Measurements from ENCODE around the gene PAX6. TPM values are rescaled to one million over a fixed set of nuclear protein-coding genes. Genes with fewer than 3 reads are reported as not detected.
"Not testable (repeated sequence)": the region's sequence is repeated elsewhere in the genome, so short reads cannot be mapped to it uniquely, and the experiment has no call there.

PAX6 gene
- total RNA-seq, 2 experiments from 2014 or later = not detected

- peaks cover 2% of the 10 kb centered on the region for H3K36me3 Mint-ChIP-seq
- H3K4me3 Mint-ChIP-seq = no peak overlapping the region
- no peaks in the 10 kb centered on the region for H3K27me3 Mint-ChIP-seq
- H3K9me3 Mint-ChIP-seq (ENCODE audit: low read depth) = no peaks in the 10 kb centered on the region
- no peak overlapping the region for H3K27ac Mint-ChIP-seq
- no peak for ATAC-seq
- DNase-seq = no peak
- CTCF ChIA-PET = no interaction called here
- H3K4me1 Mint-ChIP-seq = no peaks in the 10 kb centered on the region
Measured at GRCh38 chr11:31772412-31772811, 38.7 kb downstream of the PAX6 start.

- CTCF ChIA-PET = interaction anchor here (0.7 kb wide), 1 partner anchor 53 kb away, joined by 3 read pairs; no protein-coding TSS in a partner anchor
- ATAC-seq (no peak), DNase-seq (no peak)
- Mint-ChIP-seq H3K4me3 (no peak overlapping the region), H3K27me3 (no peaks in the 10 kb centered on the region), H3K27ac (no peak overlapping the region), H3K36me3 (peaks cover 2% of the 10 kb centered on the region), H3K4me1 (no peaks in the 10 kb centered on the region), H3K9me3 (ENCODE audit: low read depth) (no peaks in the 10 kb centered on the region)
Measured at GRCh38 chr11:31770011-31770700, 41.0 kb downstream of the PAX6 start.

- no peak overlapping the region for H3K27ac Mint-ChIP-seq
Measured at GRCh38 chr11:31768749-31769640, 42.1 kb downstream of the PAX6 start.

GRCh38 chr11:31767685-31768084 lies 43.4 kb downstream of the PAX6 start:
- Mint-ChIP-seq H3K4me1 (no peaks in the 10 kb centered on the region), H3K36me3 (peaks cover 2% of the 10 kb centered on the region), H3K9me3 (ENCODE audit: low read depth) (no peaks in the 10 kb centered on the region), H3K27ac (no peak overlapping the region), H3K27me3 (no peaks in the 10 kb centered on the region), H3K4me3 (no peak overlapping the region)
- ATAC-seq (no peak), DNase-seq (no peak)
- CTCF ChIA-PET = no interaction called here

More at GRCh38 chr11:31768749-31769640, 42.1 kb downstream of the PAX6 start:
- H3K27me3 Mint-ChIP-seq = no peaks in the 10 kb centered on the region
- DNase-seq (no peak), ATAC-seq (no peak)
- H3K9me3 Mint-ChIP-seq (ENCODE audit: low read depth) = no peaks in the 10 kb centered on the region
- CTCF ChIA-PET = no interaction called here
- H3K4me1 Mint-ChIP-seq = no peaks in the 10 kb centered on the region
- H3K4me3 Mint-ChIP-seq = no peak overlapping the region
- peaks cover 2% of the 10 kb centered on the region for H3K36me3 Mint-ChIP-seq

GRCh38 chr11:31767066-31767465 lies 44.1 kb downstream of the PAX6 start:
- DNase-seq = no peak
- CTCF ChIA-PET = no interaction called here
- H3K36me3 Mint-ChIP-seq = no peaks in the 10 kb centered on the region
- ATAC-seq = no peak
- no peaks in the 10 kb centered on the region for H3K27me3 Mint-ChIP-seq
- no peaks in the 10 kb centered on the region for H3K4me1 Mint-ChIP-seq
- no peak overlapping the region for H3K27ac Mint-ChIP-seq
- H3K9me3 Mint-ChIP-seq (ENCODE audit: low read depth) = no peaks in the 10 kb centered on the region
- no peak overlapping the region for H3K4me3 Mint-ChIP-seq

GRCh38 chr11:31764766-31765165 lies 46.4 kb downstream of the PAX6 start:
- H3K4me3 Mint-ChIP-seq = no peak overlapping the region
- H3K27ac Mint-ChIP-seq = no peak overlapping the region
- ATAC-seq (no peak), DNase-seq (no peak)
- no peaks in the 10 kb centered on the region for H3K36me3 Mint-ChIP-seq
- H3K27me3 Mint-ChIP-seq = no peaks in the 10 kb centered on the region
- no peaks in the 10 kb centered on the region for H3K9me3 Mint-ChIP-seq (ENCODE audit: low read depth)
- CTCF ChIA-PET = no interaction called here
- no peaks in the 10 kb centered on the region for H3K4me1 Mint-ChIP-seq

- DNase-seq = no peak
- Mint-ChIP-seq H3K27me3 (no peaks in the 10 kb centered on the region), H3K4me3 (no peak overlapping the region), H3K4me1 (no peaks in the 10 kb centered on the region), H3K27ac (no peak overlapping the region), H3K9me3 (ENCODE audit: low read depth) (no peaks in the 10 kb centered on the region), H3K36me3 (no peaks in the 10 kb centered on the region)
- CTCF ChIA-PET = no interaction called here
- no peak for ATAC-seq
Measured at GRCh38 chr11:31764261-31764660, 46.9 kb downstream of the PAX6 start.

GRCh38 chr11:31763296-31763695 lies 47.8 kb downstream of the PAX6 start:
- H3K9me3 Mint-ChIP-seq (ENCODE audit: low read depth) = no peaks in the 10 kb centered on the region
- DNase-seq (no peak), ATAC-seq (no peak)
- H3K4me1 Mint-ChIP-seq = no peaks in the 10 kb centered on the region
- no peaks in the 10 kb centered on the region for H3K36me3 Mint-ChIP-seq
- H3K27me3 Mint-ChIP-seq = no peaks in the 10 kb centered on the region
- no peak overlapping the region for H3K27ac Mint-ChIP-seq
- H3K4me3 Mint-ChIP-seq = no peak overlapping the region
- CTCF ChIA-PET = interaction anchor here (0.7 kb wide), 1 partner anchor 656 kb away, joined by 3 read pairs; no protein-coding TSS in a partner anchor

GRCh38 chr11:31761636-31762035 lies 49.5 kb downstream of the PAX6 start:
- H3K27ac Mint-ChIP-seq = no peak overlapping the region
- CTCF ChIA-PET = no interaction called here
- H3K36me3 Mint-ChIP-seq = no peaks in the 10 kb centered on the region
- no peaks in the 10 kb centered on the region for H3K4me1 Mint-ChIP-seq
- ATAC-seq (no peak), DNase-seq (no peak)
- no peaks in the 10 kb centered on the region for H3K9me3 Mint-ChIP-seq (ENCODE audit: low read depth)
- no peak overlapping the region for H3K4me3 Mint-ChIP-seq
- H3K27me3 Mint-ChIP-seq = no peaks in the 10 kb centered on the region

- Mint-ChIP-seq H3K27ac (no peak overlapping the region), H3K4me1 (no peaks in the 10 kb centered on the region)
- DNase-seq = no peak
Measured at GRCh38 chr11:31757260-31757835, 53.8 kb downstream of the PAX6 start.

GRCh38 chr11:31747581-31747980 lies 63.5 kb downstream of the PAX6 start:
- no peaks in the 10 kb centered on the region for H3K36me3 Mint-ChIP-seq
- no peak overlapping the region for H3K27ac Mint-ChIP-seq
- DNase-seq (no peak), ATAC-seq (no peak)
- H3K4me1 Mint-ChIP-seq = no peaks in the 10 kb centered on the region
- H3K4me3 Mint-ChIP-seq = no peak overlapping the region
- no peaks in the 10 kb centered on the region for H3K27me3 Mint-ChIP-seq
- no peaks in the 10 kb centered on the region for H3K9me3 Mint-ChIP-seq (ENCODE audit: low read depth)
- CTCF ChIA-PET = no interaction called here

More at GRCh38 chr11:31757260-31757835, 53.8 kb downstream of the PAX6 start:
- H3K36me3 Mint-ChIP-seq = peaks cover 1% of the 10 kb centered on the region
- ATAC-seq = no peak
- no peaks in the 10 kb centered on the region for H3K27me3 Mint-ChIP-seq
- no peak overlapping the region for H3K4me3 Mint-ChIP-seq
- CTCF ChIA-PET = no interaction called here
- H3K9me3 Mint-ChIP-seq (ENCODE audit: low read depth) = no peaks in the 10 kb centered on the region

- H3K4me1 Mint-ChIP-seq; CTCF ChIA-PET; H3K4me3 Mint-ChIP-seq; H3K36me3 Mint-ChIP-seq; H3K27ac Mint-ChIP-seq; H3K27me3 Mint-ChIP-seq; DNase-seq; H3K9me3 Mint-ChIP-seq (ENCODE audit: low read depth); ATAC-seq: not testable (repeated sequence)
Measured at GRCh38 chr11:31740731-31741368, 70.3 kb downstream of the PAX6 start.

- CTCF ChIA-PET = no interaction called here
- ATAC-seq (no peak), DNase-seq (no peak)
- H3K4me3 Mint-ChIP-seq = no peak overlapping the region
- no peaks in the 10 kb centered on the region for H3K27me3 Mint-ChIP-seq
- H3K4me1 Mint-ChIP-seq = no peaks in the 10 kb centered on the region
- no peaks in the 10 kb centered on the region for H3K9me3 Mint-ChIP-seq (ENCODE audit: low read depth)
- H3K36me3 Mint-ChIP-seq = no peaks in the 10 kb centered on the region
- H3K27ac Mint-ChIP-seq = no peak overlapping the region
Measured at GRCh38 chr11:31740131-31740530, 71.0 kb downstream of the PAX6 start.

Data from activated CD8-positive, alpha-beta memory T cell treated with anti-CD3 and anti-CD28 coated beads, Interleukin-2, amount 10 ng/mL, durations not matched to agents 7 days and 5 days (primary cell).